HK-2 (cell line): ENCODE results near the gene ZNF426.
A peak's percentile ranks its signal among the peaks of the same experiment; 100 is the strongest.

ENCODE experiments used
- DNase-seq: peaks from one replicate; pipeline ENCODE4 v3.0.0-alpha.2; 2018; ENCODE audit not compliant: unreplicated experiment

Gene ZNF426

DNA sequence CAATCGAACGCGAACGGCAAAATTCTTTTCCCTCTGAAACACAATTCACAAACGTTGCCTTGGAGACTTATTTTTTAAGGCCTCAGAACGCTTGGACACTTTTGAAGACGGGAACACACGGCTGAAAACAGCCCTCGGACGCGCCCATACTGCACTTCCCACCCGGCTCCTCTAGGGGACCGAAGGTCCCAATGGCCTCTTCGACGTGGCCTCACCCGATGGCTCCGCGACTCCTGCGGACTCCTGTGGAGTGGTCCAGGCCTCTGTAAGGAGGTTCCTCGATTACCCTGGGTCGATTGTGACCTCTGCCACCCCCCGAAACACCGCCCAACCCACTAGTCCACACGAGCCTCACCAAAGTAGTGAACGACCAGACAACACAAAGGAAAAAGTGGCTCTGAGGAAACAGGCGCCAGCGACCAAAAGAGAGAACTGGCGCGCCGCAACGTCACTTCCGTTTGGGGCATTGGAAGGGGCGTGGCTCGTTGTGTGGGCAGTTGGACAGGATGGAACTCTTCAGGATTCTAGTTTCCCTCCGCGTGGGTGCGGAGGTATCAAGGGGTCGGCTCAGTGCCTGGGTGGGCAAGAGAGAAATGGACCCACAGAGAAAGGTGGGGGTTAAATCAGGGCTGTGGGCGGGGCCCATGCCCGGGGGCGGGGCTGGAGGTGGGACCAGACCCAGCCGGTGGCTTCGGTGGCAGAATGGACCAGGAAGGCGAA, 40.1 kb downstream of the ZNF426 start, which contains the start of gene ZNF560:
Gene ZNF560 (minus strand): TSS at position 434 of the 720 bp plus-strand sequence. CDS start 23,303 bp downstream, outside the sequence.
- DNase-seq, result peak; percentile 2

DNA sequence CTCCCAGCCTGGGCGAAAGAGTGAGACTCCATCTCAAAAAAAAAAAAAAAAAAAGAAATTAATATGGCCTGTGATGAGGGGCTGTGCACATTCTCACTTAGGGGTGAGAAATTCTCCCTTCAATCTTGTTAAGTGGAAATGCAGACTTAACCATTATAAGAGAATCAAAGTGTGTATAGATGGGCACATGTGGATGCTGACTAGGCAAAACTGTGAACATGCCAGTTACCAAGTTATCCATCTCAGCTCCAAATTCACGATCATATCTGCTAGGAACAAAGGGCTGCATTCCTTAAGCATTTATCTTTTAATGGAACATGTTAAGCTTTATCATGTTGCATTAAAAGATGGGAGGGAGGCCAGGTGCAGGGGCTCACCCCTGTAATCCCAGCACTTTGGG, 44.3 kb downstream of the ZNF426 start:
- DNase-seq, result no peak

DNA sequence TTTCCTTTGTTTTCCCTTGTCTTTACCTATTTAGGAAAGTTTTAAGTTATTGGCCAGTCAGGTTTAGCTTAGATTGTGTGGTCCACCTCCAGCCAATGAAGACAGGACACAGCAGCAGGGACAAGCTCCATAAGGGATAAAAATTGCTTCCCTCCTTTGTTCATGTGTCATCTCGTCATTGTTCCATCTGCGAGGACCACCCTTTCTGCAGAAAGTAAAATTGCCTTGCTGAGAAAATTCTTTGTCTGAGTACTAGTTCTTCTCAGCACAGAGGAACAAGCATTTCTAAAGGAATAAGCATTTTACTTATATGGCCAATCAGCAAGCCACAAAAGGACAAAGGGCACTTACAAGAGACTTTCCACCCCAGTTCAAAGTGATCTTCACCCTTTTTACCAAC, 51.4 kb downstream of the ZNF426 start:
- DNase-seq, result no peak

GRCh38 chr19:9485140-9485539, 53.3 kb downstream of the ZNF426 start:
- DNase-seq, result no peak

- no peak for DNase-seq
Observed at GRCh38 chr19:9474975-9475374, 63.5 kb downstream of the ZNF426 start.
